K562 (cell line): ENCODE results near the gene CSNK1D. TPM values are rescaled to one million over a fixed set of nuclear protein-coding genes. Genes with fewer than 3 reads are reported as not detected.

Experiments
- ATAC-seq: fragments of 200-7000 bp; cut with Tn5 transposase; 3 replicates; pipeline ENCODE4 v1.9.1; 2020; ENCODE audit warnings: moderate library complexity
- BruUV-seq: library from RNA; stranded (reverse); fragments of 400-500 nt; replicated peaks from 2 replicates; lab custom pipeline; 2021; lab: Mats Ljungman, UMichigan
- CTCF ChIA-PET: fragments of 300-600 bp; formaldehyde crosslinking; extraction: SDS; loops from one replicate; lab custom pipeline; 2021; ENCODE audit warnings: low intra/inter-chr PET ratio; lab: Yijun Ruan, JAX
- POLR2A ChIA-PET: fragments of 300-600, 350-650 bp; sonication (Branson Sonifier 250); formaldehyde crosslinking; extraction: SDS; loops from one replicate; lab custom pipeline; 2021; ENCODE audit warnings: antibody characterized with exemption, inconsistent platforms; lab: Yijun Ruan, JAX
- DNase-seq, 4 experiments: peaks; one replicate each; pipeline versions ENCODE4 v3.0.0 to v3.0.0-alpha.2; 2011 to 2018; ENCODE audit warnings: low spot score in 3 of 4, mixed read lengths in 3 of 4; ENCODE audit errors: extremely low read depth in 1 of 4
- FAIRE-seq: peaks from 2 replicates; lab custom pipeline; 2011; peaks lifted over from hg19 to GRCh38; lab: Jason Lieb, UNC
- H2AFZ ChIP-seq: 2 replicates; pipeline ENCODE4 v1.6.0; 2011; ENCODE audit warnings: low read depth, low read length, control low read depth, inconsistent platforms
- H3K27ac ChIP-seq: fragments of 200-600 bp; 3 replicates; pipeline ENCODE4 v1.8.0; 2011; ENCODE audit warnings: low read depth, mild to moderate bottlenecking, control low read depth, inconsistent platforms, low read length, moderate library complexity, mixed read lengths; ENCODE audit errors: extremely low read depth
- H3K27me3 ChIP-seq, 2 experiments: fragments of 300-600 bp in 1 of 2; 2 replicates in 1 of 2; 3 replicates in 1 of 2; pipeline versions ENCODE4 v1.6.0 to v1.8.0; 2011; ENCODE audit warnings: inconsistent platforms in 2 of 2, low read length in 2 of 2, mild to moderate bottlenecking in 1 of 2, mixed read lengths in 1 of 2, moderate library complexity in 1 of 2; ENCODE audit not compliant: control insufficient read depth in 2 of 2, insufficient read depth in 2 of 2
- H3K36me3 ChIP-seq: fragments of 300-600 bp; 3 replicates; pipeline ENCODE4 v1.8.0; 2011; ENCODE audit warnings: mild to moderate bottlenecking, low read length, inconsistent platforms; ENCODE audit not compliant: control insufficient read depth, insufficient read depth
- H3K4me1 ChIP-seq, 2 experiments: fragments of 200-600 bp in 1 of 2; replicated peaks in 1 of 2; 2 replicates in 1 of 2; 3 replicates in 1 of 2; pipeline versions ENCODE4 v1.5.1 to v1.8.0; 2011; ENCODE audit warnings: inconsistent platforms in 2 of 2, low read length in 2 of 2, mild to moderate bottlenecking in 1 of 2, mixed read lengths in 1 of 2, moderate library complexity in 1 of 2; ENCODE audit not compliant: control insufficient read depth in 2 of 2, insufficient read depth in 2 of 2
- H3K4me2 ChIP-seq: 2 replicates; pipeline ENCODE4 v1.6.1; 2011; ENCODE audit warnings: low read length, control low read depth, inconsistent platforms, mixed read lengths; ENCODE audit not compliant: insufficient read depth
- H3K4me3 ChIP-seq: fragments of 200-600 bp; sonication (generic), shearing (Covaris generic); 2 replicates; pipeline ENCODE4 v1.5.1; 2016; ENCODE audit warnings: control low read depth, inconsistent platforms
- H3K79me2 ChIP-seq: fragments of 200-600 bp; 3 replicates; pipeline ENCODE4 v1.8.0; 2011; ENCODE audit warnings: low read length, inconsistent platforms; ENCODE audit not compliant: control insufficient read depth, insufficient read depth
- H3K9ac ChIP-seq, 2 experiments: 2 replicates each; pipeline versions ENCODE4 v1.6.0 to v1.6.1; 2011; ENCODE audit warnings: low read depth in 2 of 2, low read length in 2 of 2, control low read depth in 1 of 2, inconsistent platforms in 1 of 2, mild to moderate bottlenecking in 1 of 2, mixed read lengths in 1 of 2; ENCODE audit not compliant: insufficient read depth in 1 of 2
- H3K9me1 ChIP-seq: one replicate; pipeline ENCODE4 v1.6.0; 2011; ENCODE audit warnings: inconsistent platforms, mild to moderate bottlenecking, low read length, moderate library complexity; ENCODE audit not compliant: control insufficient read depth, insufficient read depth
- H3K9me3 ChIP-seq: replicated peaks from 2 replicates; pipeline ENCODE4 v1.5.1; 2011; ENCODE audit warnings: low read depth, low read length, inconsistent platforms; ENCODE audit not compliant: control insufficient read depth, insufficient read depth
- H4K20me1 ChIP-seq: replicated peaks from 2 replicates; pipeline ENCODE4 v1.6.1; 2011; ENCODE audit warnings: low read length, inconsistent platforms, mixed read lengths; ENCODE audit not compliant: control insufficient read depth, insufficient read depth
- E2F6 ChIP-seq, 2 experiments: IDR thresholded peaks; 2 replicates each; pipeline ENCODE4 v1.6.1; 2011; ENCODE audit warnings: borderline replicate concordance in 1 of 2, control low read depth in 1 of 2, low read depth in 1 of 2, low read length in 1 of 2, mild to moderate bottlenecking in 1 of 2, mixed read lengths in 1 of 2, moderate library complexity in 1 of 2; ENCODE audit not compliant: insufficient read depth in 1 of 2, insufficient read length in 1 of 2, poor library complexity in 1 of 2, severe bottlenecking in 1 of 2; ENCODE audit errors: extremely low read depth in 1 of 2
- FOXJ2 ChIP-seq: fragments of 200-800 bp; sonication (Bioruptor generic); IDR thresholded peaks from 2 replicates; pipeline ENCODE4 v1.6.1; 2016; ENCODE audit warnings: missing genetic modification characterization, missing compliant biosample characterization
- GTF2B ChIP-seq: IDR thresholded peaks from 2 replicates; pipeline ENCODE4 v1.6.1; 2011; ENCODE audit not compliant: insufficient read length; ENCODE audit errors: extremely low read depth
- HMGN3 ChIP-seq: IDR thresholded peaks from 2 replicates; pipeline ENCODE4 v1.6.1; 2011; ENCODE audit warnings: borderline replicate concordance, low read depth, mild to moderate bottlenecking, mixed read lengths, low read length; ENCODE audit not compliant: insufficient read length; ENCODE audit errors: extremely low read depth
- KDM4B ChIP-seq, 2 experiments: fragments of 450-650 bp in 1 of 2; sonication (generic) in 1 of 2; IDR thresholded peaks; 2 replicates each; pipeline ENCODE4 v1.6.1; 2016 to 2017; ENCODE audit warnings: borderline replicate concordance in 2 of 2, antibody characterized with exemption in 1 of 2, low read depth in 1 of 2, mild to moderate bottlenecking in 1 of 2
- KHSRP ChIP-seq: fragments of 450-650 bp; IDR thresholded peaks from 2 replicates; pipeline ENCODE4 v1.6.1; 2017
- KLF1 ChIP-seq: fragments of 450-650 bp; IDR thresholded peaks from 2 replicates; pipeline ENCODE4 v1.6.1; 2016; ENCODE audit warnings: missing genetic modification characterization, missing compliant biosample characterization
- NR2C2 ChIP-seq, 2 experiments: fragments of 200-800 bp in 1 of 2; sonication (Bioruptor generic) in 1 of 2; sonication (generic) in 1 of 2; formaldehyde crosslinking in 1 of 2; IDR thresholded peaks; 2 replicates each; pipeline versions ENCODE4 v1.6.1 to v1.8.0; 2016 to 2022; ENCODE audit warnings: mild to moderate bottlenecking in 1 of 2, missing compliant biosample characterization in 1 of 2, missing genetic modification characterization in 1 of 2, missing genetic modification reagents in 1 of 2
- SMC3 ChIP-seq: conservative IDR thresholded peaks from 2 replicates; pipeline ENCODE4 v1.6.1; 2011; ENCODE audit warnings: low read depth, low read length, improper control_type of control experiment; ENCODE audit not compliant: insufficient read depth
- TAF7 ChIP-seq: fragments of 450-650 bp; IDR thresholded peaks from 2 replicates; pipeline ENCODE4 v1.6.1; 2016; ENCODE audit warnings: missing genetic modification characterization, missing compliant biosample characterization
- YY1 ChIP-seq, 3 experiments: IDR thresholded peaks; 2 replicates each; pipeline ENCODE4 v1.6.1; 2011; ENCODE audit warnings: low read length in 2 of 3, mild to moderate bottlenecking in 2 of 3, moderate library complexity in 2 of 3, borderline replicate concordance in 1 of 3, control low read depth in 1 of 3, low read depth in 1 of 3; ENCODE audit not compliant: insufficient read depth in 3 of 3, insufficient replicate concordance in 2 of 3, control insufficient read depth in 1 of 3, insufficient read length in 1 of 3; ENCODE audit errors: extremely low read depth in 1 of 3
- ZNF165 ChIP-seq: fragments of 250-450 bp; sonication (Bioruptor Pico); IDR thresholded peaks from 2 replicates; pipeline ENCODE4 v1.4.0; 2020; ENCODE audit warnings: borderline replicate concordance
- ZNF395 ChIP-seq: fragments of 200-800 bp; sonication (Bioruptor generic); IDR thresholded peaks from 2 replicates; pipeline ENCODE4 v1.6.1; 2017; ENCODE audit warnings: missing genetic modification characterization, missing compliant biosample characterization
- ZSCAN32 ChIP-seq: fragments of 450-650 bp; formaldehyde crosslinking; IDR thresholded peaks from 2 replicates; pipeline ENCODE4 v1.4.0; 2020; ENCODE audit warnings: mild to moderate bottlenecking, moderate library complexity
- WGBS: fragments of 100-300 bp; shearing (Covaris generic); methylation state at CpG from one replicate; pipeline ENCODE4 v1.1.6; 2016; ENCODE audit warnings: low coverage, mixed read lengths; ENCODE audit not compliant: insufficient coverage; ENCODE audit errors: missing lambda C conversion rate; 5-methylcytosine and 5-hydroxymethylcytosine counted together
- in situ Hi-C: fragments of 300-500 bp; cut with MboI; formaldehyde crosslinking; loops from 4 replicates; pipeline ENCODE4 v1.15.0; 2018; ENCODE audit warnings: inconsistent platforms, mixed read lengths
- intact Hi-C: fragments of 100-400 bp; cut with micrococcal nuclease; formaldehyde crosslinking; loops from 2 replicates; pipeline ENCODE4 v1.14.2; 2022
- polyA plus RNA-seq, 8 experiments: library from polyadenylated mRNA; depleted of rRNA in 4 of 8; stranded (reverse) in 5 of 8; unstranded in 3 of 8; fragments of >200 nt; fragmentation: Nextera tagmentation in 2 of 8; fragmentation: Illumina TruSeq in 1 of 8; extraction: Ambion mirVana in 2 of 8; extraction: Trizol in 1 of 8; gene quantifications; 2 replicates each; pipeline versions ENCODE4 v1.2.1 to v1.2.3, GENCODE V29; 2011 to 2014; ENCODE audit warnings: inconsistent platforms in 1 of 8, missing spikeins in 1 of 8
- total RNA-seq, 7 experiments: library from RNA; depleted of rRNA in 6 of 7; stranded (reverse); fragments of >200 nt in 6 of 7; fragmentation: Illumina TruSeq in 2 of 7; extraction: Trizol in 2 of 7; gene quantifications; 2 replicates each; pipeline versions ENCODE4 v1.2.1 to v1.2.3, GENCODE V29; 2011 to 2021; ENCODE audit warnings: low replicate concordance in 1 of 7

Gene CSNK1D
- total and polyA plus RNA-seq, 9 of the 15 experiments (the other 6 are each of a cell fraction or from before 2014, with no cell fraction given), result 6.5 to 133 (median 41.3) TPM

- H3K4me3 ChIP-seq, result no peak overlapping the region
- H3K9me3 ChIP-seq, result no peaks in the 10 kb centered on the region
- no peaks in the 10 kb centered on the region for H3K9me1 ChIP-seq
- 17% methylated on average over 19 of the region's 19 CpGs for WGBS
- ChIA-PET CTCF (interaction anchor here (0.5 kb wide), 1 partner anchor 251 kb away, joined by 3 read pairs; the partner anchor contains the start of gene DCXR), POLR2A (interaction anchor here (1.0 kb wide), 1 partner anchor 15 kb away, joined by 4 read pairs; the partner anchor contains the start of gene CSNK1D)
- peak; percentile 57 for ATAC-seq
- H3K36me3 ChIP-seq, result no peaks in the 10 kb centered on the region
- in situ Hi-C loops (no loop called here), intact Hi-C loops (no loop called here)
- H3K27me3 ChIP-seq, result no peaks in the 10 kb centered on the region
- H4K20me1 ChIP-seq, result no peaks in the 10 kb centered on the region
- FAIRE-seq, result peak; percentile 93
- H3K79me2 ChIP-seq, result peaks cover 14% of the 10 kb centered on the region
- H3K27ac ChIP-seq, result peak overlapping the region; percentile 61
- H3K4me2 ChIP-seq, result peak overlapping the region; percentile 64; the same call in 1 of the 2 replicates
- peak overlapping the region; percentile 27 to 84; a peak in 3 of 4 replicates for H3K9ac ChIP-seq
- peak overlapping the region; percentile 67 for H2AFZ ChIP-seq
- DNase-seq, result peak; percentile 66 to 91 (median 73)
- peaks cover 49 to 72% of the 10 kb centered on the region in 2 experiments for H3K4me1 ChIP-seq
- BruUV-seq, result no TSS peak
- TF ChIP-seq GTF2B (no peak), NR2C2 (CRISPR knock-in tag; IDR thresholded peaks at IDR 0.05) (peak; percentile 71; the same call in 1 of the 2 replicates), NR2C2 (tag; IDR thresholded peaks at IDR 0.05) (peak; percentile 88), ZNF165 (CRISPR knock-in tag) (no peak; the same call in 1 of the 2 replicates), KDM4B (IDR thresholded peaks at IDR 0.05; ENCODE audit: borderline replicate concordance in 2 of 2, low read depth in 1 of 2) (peak in 1 of 2 experiments; percentile 38; a peak in 1 of 4 replicates), YY1 (IDR thresholded peaks at IDR 0.05; ENCODE audit: borderline replicate concordance in 1 of 3, control insufficient read depth in 1 of 3, extremely low read depth in 1 of 3, insufficient read depth in 3 of 3, insufficient read length in 1 of 3, insufficient replicate concordance in 2 of 3, low read depth in 1 of 3, low read length in 2 of 3) (peak in 1 of 3 experiments; percentile 21), ZSCAN32 (CRISPR knock-in tag) (no peak), FOXJ2 (tag) (peak; percentile 97), SMC3 (no peak), HMGN3 (no peak), TAF7 (tag) (peak; percentile 67; the same call in 1 of the 2 replicates), KHSRP (no peak), ZNF395 (peak; percentile 78; the same call in 1 of the 2 replicates), KLF1 (tag) (peak; percentile 83), E2F6 (IDR thresholded peaks at IDR 0.05; ENCODE audit: borderline replicate concordance in 1 of 2, extremely low read depth in 1 of 2, insufficient read depth in 1 of 2, insufficient read length in 1 of 2, low read depth in 1 of 2, low read length in 1 of 2, poor library complexity in 1 of 2, severe bottlenecking in 1 of 2) (peak; percentile 84 to 91)
These were observed 14.6 kb upstream of the CSNK1D start for GRCh38 chr17:82287868-82288801.
